DMS53 (cell line): ENCODE measurements around the gene AP3D1.
"Not testable (repeated sequence)": the region's sequence is repeated elsewhere in the genome, so short reads cannot be mapped to it uniquely, and the experiment has no call there.

Experiments used
- DNase-seq: peaks from one replicate; lab custom pipeline; 2025; lab: John Stamatoyannopoulos, UW

The AP3D1 gene

GRCh38 chr19:2150794-2151338, 500 bp downstream of the AP3D1 start:
- peak; percentile 55 for DNase-seq

- peak; percentile 53 for DNase-seq
Measured at GRCh38 chr19:2149980-2150793, 1.2 kb downstream of the AP3D1 start.

- DNase-seq: no peak
Measured at GRCh38 chr19:2148482-2149135, 2.8 kb downstream of the AP3D1 start.

GRCh38 chr19:2145831-2146241, 5.5 kb downstream of the AP3D1 start:
- DNase-seq: no peak

GRCh38 chr19:2144190-2144589, 7.2 kb downstream of the AP3D1 start:
- no peak for DNase-seq

- DNase-seq: no peak
Measured at GRCh38 chr19:2142173-2142829, 9.1 kb downstream of the AP3D1 start.

GRCh38 chr19:2140138-2140569, 11.2 kb downstream of the AP3D1 start:
- DNase-seq: no peak

GRCh38 chr19:2139385-2140137, 11.8 kb downstream of the AP3D1 start:
- no peak for DNase-seq

- no peak for DNase-seq
Measured at GRCh38 chr19:2138061-2138728, 13.2 kb downstream of the AP3D1 start.

- peak; percentile 50 for DNase-seq
Measured at GRCh38 chr19:2136796-2137195, 14.6 kb downstream of the AP3D1 start.

GRCh38 chr19:2135474-2136402, 15.6 kb downstream of the AP3D1 start:
- peak; percentile 97 for DNase-seq

GRCh38 chr19:2132731-2133490, 18.5 kb downstream of the AP3D1 start:
- no peak for DNase-seq

GRCh38 chr19:2132191-2132590, 19.2 kb downstream of the AP3D1 start:
- DNase-seq: no peak

- not testable (repeated sequence) for DNase-seq
Measured at GRCh38 chr19:2131012-2131975, 20.1 kb downstream of the AP3D1 start.

GRCh38 chr19:2129892-2130770, 21.2 kb downstream of the AP3D1 start:
- no peak for DNase-seq

- no peak for DNase-seq
Measured at GRCh38 chr19:2129486-2129885, 21.9 kb downstream of the AP3D1 start.

- DNase-seq: no peak
Measured at GRCh38 chr19:2129022-2129421, 22.3 kb downstream of the AP3D1 start.
